ENCODE data around the gene ACOX2.

The ACOX2 gene

GRCh38 chr3:58536501-58537411 lies at the start of gene ACOX2:
ACOX2 (minus strand) TSS chr3:58537190; CDS start chr3:58535106, 2,084 bp downstream.
- DNase-seq = no peak

GRCh38 chr3:58585994-58586393 lies 49.0 kb upstream of the ACOX2 start:
- peak; percentile 81 for DNase-seq

GRCh38 chr3:58585005-58585786 lies 48.2 kb upstream of the ACOX2 start:
- peak; percentile 89 for DNase-seq

- DNase-seq = no peak
Observed at GRCh38 chr3:58584690-58585004, 47.7 kb upstream of the ACOX2 start.

GRCh38 chr3:58581328-58582091 lies 44.5 kb upstream of the ACOX2 start:
- peak; percentile 96 for DNase-seq

GRCh38 chr3:58580826-58581327 lies 43.9 kb upstream of the ACOX2 start:
- DNase-seq = no peak

GRCh38 chr3:58578873-58579272 lies 41.9 kb upstream of the ACOX2 start:
- no peak for DNase-seq

- peak; percentile 70 for DNase-seq
Observed at GRCh38 chr3:58577269-58577821, 40.4 kb upstream of the ACOX2 start, which contains the start of gene FAM107A. FAM107A (minus strand) TSS chr3:58577391; CDS start chr3:58569860, 7,531 bp downstream.

GRCh38 chr3:58576716-58577115 lies 39.7 kb upstream of the ACOX2 start:
- no peak for DNase-seq

GRCh38 chr3:58575971-58576652 lies 39.1 kb upstream of the ACOX2 start:
- no peak for DNase-seq

- DNase-seq = no peak
Observed at GRCh38 chr3:58574682-58575081, 37.7 kb upstream of the ACOX2 start.

GRCh38 chr3:58574106-58574505 lies 37.1 kb upstream of the ACOX2 start:
- DNase-seq = no peak

- DNase-seq = no peak
Observed at GRCh38 chr3:58573640-58574039, 36.6 kb upstream of the ACOX2 start.

- DNase-seq = no peak
Observed at GRCh38 chr3:58572634-58573230, 35.7 kb upstream of the ACOX2 start.

GRCh38 chr3:58572013-58572633 lies 35.1 kb upstream of the ACOX2 start:
- DNase-seq = no peak

- no peak for DNase-seq
Observed at GRCh38 chr3:58570851-58571250, 33.9 kb upstream of the ACOX2 start.

- no peak for DNase-seq
Observed at GRCh38 chr3:58569287-58570001, 32.5 kb upstream of the ACOX2 start.

GRCh38 chr3:58568572-58569286 lies 31.7 kb upstream of the ACOX2 start:
- peak; percentile 94 for DNase-seq

GRCh38 chr3:58567251-58567515 lies 30.2 kb upstream of the ACOX2 start:
- DNase-seq = no peak
